Measurements from ENCODE around the gene UBE2I. TPM values are rescaled to one million over a fixed set of nuclear protein-coding genes. Genes with fewer than 3 reads are reported as not detected.

The UBE2I gene
- total RNA-seq, 1 donor from 2014 or later = 141 TPM

DNA sequence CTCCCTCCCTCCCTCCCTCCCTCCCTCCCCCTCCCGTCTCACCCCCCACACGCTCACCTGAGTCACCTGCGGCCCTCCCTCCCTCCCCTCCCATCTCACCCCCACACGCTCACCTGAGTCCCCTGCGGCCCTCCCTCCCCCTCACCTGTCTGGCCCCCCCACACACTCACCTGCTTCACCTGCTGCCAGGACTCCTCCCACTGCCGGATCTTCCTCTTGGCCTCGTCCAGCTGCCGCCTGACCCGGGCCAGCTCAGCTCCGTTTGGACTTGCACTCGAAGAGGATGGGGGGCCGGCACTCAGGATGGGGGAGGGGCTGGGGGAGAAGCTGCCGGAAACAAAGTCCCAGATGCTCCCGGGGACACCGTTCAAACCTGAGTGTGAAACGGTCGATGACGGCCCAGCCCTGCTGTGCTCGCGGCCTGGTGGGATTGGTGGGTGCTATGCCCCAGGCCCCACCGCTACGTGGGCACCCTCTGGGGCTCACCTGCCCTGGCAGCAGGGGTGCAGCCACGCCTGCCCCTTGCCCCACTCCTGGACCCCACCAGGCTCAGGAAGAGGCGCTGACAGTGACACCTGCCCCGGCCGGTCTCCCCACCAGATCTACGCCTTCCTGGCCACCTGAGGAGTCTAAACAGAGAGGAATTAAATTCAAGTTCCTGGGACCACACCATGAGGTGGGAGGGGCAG is 58.2 kb downstream of the UBE2I start:
- Histone ChIP-seq H3K4me3 (no peak overlapping the region), H3K27me3 (no peaks in the 10 kb centered on the region), H3K36me3 (peaks cover 51 to 57% of the 10 kb centered on the region in 2 donors), H3K4me1 (no peaks in the 10 kb centered on the region), H3K9me3 (no peaks in the 10 kb centered on the region), H3K27ac (no peak overlapping the region)
- no peak for TF ChIP-seq CTCF (IDR thresholded peaks at IDR 0.05)
- intact Hi-C loops (cut with DNase I) = no loop called here
- no peak for DNase-seq (ENCODE audit: low spot score in 2 of 2)

DNA sequence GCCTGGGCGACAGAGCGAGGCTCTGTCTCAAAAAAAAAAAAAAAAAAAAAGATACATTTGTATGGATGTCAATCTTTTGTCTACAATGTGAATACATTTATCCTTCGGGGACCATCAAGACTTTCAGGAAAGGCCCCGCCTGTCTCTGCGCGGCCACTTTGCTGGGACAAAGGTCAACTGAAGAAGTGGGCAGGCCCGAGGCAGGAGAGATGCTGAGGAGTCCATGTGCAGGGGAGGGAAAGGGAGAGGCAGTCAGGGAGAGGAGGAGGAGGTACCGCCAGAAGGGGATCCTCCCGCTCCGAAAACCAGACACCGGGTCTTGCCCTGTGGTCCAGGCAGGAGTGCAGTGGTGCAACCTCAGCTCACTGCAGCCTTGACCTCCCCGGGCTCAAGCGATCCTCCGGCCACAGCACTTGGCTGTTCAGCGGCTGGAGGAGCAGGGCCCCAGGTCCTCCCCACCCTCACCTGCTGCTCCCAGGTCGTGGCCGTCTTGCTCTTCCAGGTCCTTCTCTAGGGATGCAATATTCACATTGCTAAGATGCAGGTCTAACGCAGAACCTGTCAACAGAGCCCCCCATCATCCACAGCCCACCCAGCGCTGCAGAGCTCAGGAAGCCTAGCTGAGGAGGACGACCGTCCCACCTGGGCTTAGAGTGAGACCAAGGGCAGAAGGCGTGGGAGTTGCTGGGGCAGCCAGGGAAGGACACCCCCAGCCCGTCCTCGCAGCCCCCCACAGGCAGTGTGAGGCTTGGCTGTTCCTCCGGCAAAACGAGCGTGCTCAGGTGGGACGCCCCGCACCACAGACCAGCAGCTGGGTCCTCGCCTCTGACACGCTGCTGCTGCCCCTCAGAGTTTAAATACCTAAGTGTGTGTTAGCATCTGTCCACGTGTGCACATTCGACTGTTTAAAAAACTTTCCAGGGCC is 61.9 kb downstream of the UBE2I start:
- no peak for TF ChIP-seq CTCF (IDR thresholded peaks at IDR 0.05)
- Histone ChIP-seq H3K27me3 (no peaks in the 10 kb centered on the region), H3K9me3 (no peaks in the 10 kb centered on the region), H3K36me3 (peaks cover 32 to 33% of the 10 kb centered on the region in 2 donors), H3K4me3 (no peak overlapping the region), H3K4me1 (no peaks in the 10 kb centered on the region), H3K27ac (no peak overlapping the region)
- intact Hi-C loops (cut with DNase I) = no loop called here
- DNase-seq (ENCODE audit: low spot score in 2 of 2) = no peak

- Histone ChIP-seq H3K9me3 (no peaks in the 10 kb centered on the region), H3K27me3 (no peaks in the 10 kb centered on the region), H3K27ac (no peak overlapping the region), H3K36me3 (peaks cover 28 to 30% of the 10 kb centered on the region in 2 donors), H3K4me3 (no peak overlapping the region), H3K4me1 (no peaks in the 10 kb centered on the region)
- TF ChIP-seq CTCF (IDR thresholded peaks at IDR 0.05) = no peak
- DNase-seq (ENCODE audit: low spot score in 2 of 2) = no peak
- intact Hi-C loops (cut with DNase I) = no loop called here
These were observed 63.0 kb downstream of the UBE2I start for GRCh38 chr16:1372292-1372950.

- DNase-seq (ENCODE audit: low spot score in 2 of 2) = no peak
- no peak for TF ChIP-seq CTCF (IDR thresholded peaks at IDR 0.05)
- Histone ChIP-seq H3K4me3 (no peak overlapping the region), H3K9me3 (no peaks in the 10 kb centered on the region), H3K36me3 (peaks cover 22 to 24% of the 10 kb centered on the region in 2 donors), H3K27me3 (no peaks in the 10 kb centered on the region), H3K27ac (no peak overlapping the region), H3K4me1 (peaks cover 7 to 12% of the 10 kb centered on the region in 2 donors)
- intact Hi-C loops (cut with DNase I) = no loop called here
These were observed 65.2 kb downstream of the UBE2I start for GRCh38 chr16:1374418-1375297.

- Histone ChIP-seq H3K4me3 (no peak overlapping the region), H3K27me3 (no peaks in the 10 kb centered on the region), H3K27ac (no peak overlapping the region), H3K4me1 (peaks cover 11 to 15% of the 10 kb centered on the region in 2 donors), H3K36me3 (peaks cover 16 to 18% of the 10 kb centered on the region in 2 donors), H3K9me3 (no peaks in the 10 kb centered on the region)
- no peak for TF ChIP-seq CTCF (IDR thresholded peaks at IDR 0.05)
- DNase-seq (ENCODE audit: low spot score in 2 of 2) = no peak
- intact Hi-C loops (cut with DNase I) = no loop called here
These were observed 65.8 kb downstream of the UBE2I start for GRCh38 chr16:1375298-1375640.

Measured in ascending aorta (tissue), 2 donors.